ENCODE results near the gene UBA6.

DNA sequence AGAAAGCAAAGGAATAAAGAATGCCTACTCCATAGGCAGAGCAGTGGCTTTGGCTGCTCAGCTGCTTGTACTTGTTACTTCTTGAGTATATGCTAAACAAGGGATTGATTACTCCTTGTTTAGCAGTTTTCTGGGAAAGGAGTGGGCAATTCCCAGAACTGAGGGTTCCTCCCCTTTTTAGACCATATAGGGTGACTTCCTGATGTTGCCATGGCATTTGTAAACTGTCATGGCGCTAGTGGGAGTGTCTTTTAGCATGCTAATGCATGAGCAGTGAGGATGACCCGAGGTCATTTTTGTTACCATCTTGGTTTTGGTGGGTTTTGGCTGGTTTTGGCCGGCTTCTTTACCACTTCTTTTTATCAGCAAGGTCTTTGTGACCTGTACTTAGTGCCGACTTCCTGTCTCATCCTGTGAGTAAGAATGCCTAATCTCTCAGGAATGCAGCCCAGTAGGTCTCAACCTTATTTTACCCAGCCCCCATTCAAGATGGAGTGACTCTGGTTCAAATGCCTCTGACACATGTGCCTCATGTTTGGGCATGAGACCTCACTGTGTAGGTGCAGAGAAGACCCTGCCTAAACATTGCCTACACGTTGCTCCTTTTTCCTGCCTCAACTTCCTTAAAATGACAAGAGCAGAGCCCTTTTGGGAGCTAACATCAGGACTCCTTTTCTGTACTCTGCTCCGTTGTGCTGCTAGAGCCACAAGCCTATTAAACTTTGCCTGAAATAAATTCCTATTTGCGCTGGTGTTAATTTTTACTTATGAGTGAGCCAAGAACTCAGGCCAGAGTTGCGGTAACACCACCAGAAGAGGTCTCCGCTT lies 21.0 kb upstream of the UBA6 start:
- TF ChIP-seq, protein P1, sequence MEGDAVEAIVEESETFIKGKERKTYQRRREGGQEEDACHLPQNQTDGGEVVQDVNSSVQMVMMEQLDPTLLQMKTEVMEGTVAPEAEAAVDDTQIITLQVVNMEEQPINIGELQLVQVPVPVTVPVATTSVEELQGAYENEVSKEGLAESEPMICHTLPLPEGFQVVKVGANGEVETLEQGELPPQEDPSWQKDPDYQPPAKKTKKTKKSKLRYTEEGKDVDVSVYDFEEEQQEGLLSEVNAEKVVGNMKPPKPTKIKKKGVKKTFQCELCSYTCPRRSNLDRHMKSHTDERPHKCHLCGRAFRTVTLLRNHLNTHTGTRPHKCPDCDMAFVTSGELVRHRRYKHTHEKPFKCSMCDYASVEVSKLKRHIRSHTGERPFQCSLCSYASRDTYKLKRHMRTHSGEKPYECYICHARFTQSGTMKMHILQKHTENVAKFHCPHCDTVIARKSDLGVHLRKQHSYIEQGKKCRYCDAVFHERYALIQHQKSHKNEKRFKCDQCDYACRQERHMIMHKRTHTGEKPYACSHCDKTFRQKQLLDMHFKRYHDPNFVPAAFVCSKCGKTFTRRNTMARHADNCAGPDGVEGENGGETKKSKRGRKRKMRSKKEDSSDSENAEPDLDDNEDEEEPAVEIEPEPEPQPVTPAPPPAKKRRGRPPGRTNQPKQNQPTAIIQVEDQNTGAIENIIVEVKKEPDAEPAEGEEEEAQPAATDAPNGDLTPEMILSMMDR (IDR thresholded peaks at IDR 0.05), result no peak
- no peak for TF ChIP-seq POLR2AphosphoS5 (IDR thresholded peaks at IDR 0.05)
